SH-SY5Y (cell line): ENCODE data around the gene DCUN1D5.

Experiments used
- GATA2 ChIP-seq: IDR thresholded peaks from 2 replicates; pipeline ENCODE4 v1.6.1; 2011; ENCODE audit warnings: mild to moderate bottlenecking, low read depth, low read length
- GATA3 ChIP-seq: IDR thresholded peaks from 2 replicates; pipeline ENCODE4 v1.6.1; 2011; ENCODE audit warnings: low read depth, mild to moderate bottlenecking, low read length, moderate library complexity

Gene DCUN1D5

DNA sequence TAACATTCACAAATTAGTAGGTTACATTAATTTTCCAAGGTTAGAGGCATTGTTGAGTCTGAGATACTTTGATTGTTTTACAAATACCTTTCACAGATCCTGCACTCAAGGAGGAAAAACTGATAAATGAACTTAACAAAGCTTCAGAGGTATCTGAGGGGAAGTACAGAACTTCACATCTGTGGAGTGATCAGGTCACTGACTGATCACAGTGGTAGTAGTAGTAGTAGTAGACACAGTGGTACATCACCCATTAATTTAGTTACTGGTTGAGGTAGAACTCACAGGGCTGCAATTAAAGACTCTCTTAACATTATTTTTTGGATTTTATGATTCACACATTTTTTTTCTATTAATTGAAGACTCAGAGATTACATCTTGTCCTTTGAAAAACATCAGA is 56.7 kb downstream of the DCUN1D5 start:
- no peak for TF ChIP-seq GATA3
- TF ChIP-seq GATA2 = no peak

DNA sequence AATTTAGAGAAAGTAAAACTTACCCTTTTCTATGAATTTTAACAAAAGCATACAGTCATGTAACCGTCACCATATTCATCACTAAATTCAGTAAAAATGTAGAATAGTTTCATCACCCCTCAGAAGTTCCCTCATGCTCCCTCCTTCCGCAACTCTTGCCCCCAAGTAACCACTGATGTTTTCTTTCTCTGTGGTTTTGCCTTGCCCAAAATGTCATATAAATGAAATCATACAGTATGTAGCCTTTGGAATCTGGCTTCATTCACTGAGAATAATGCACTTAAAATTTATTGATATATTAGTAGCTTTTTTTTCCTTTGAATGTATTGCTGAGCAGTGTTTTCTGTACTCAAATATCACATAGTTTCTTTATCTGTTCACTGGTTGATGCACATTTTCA is 60.1 kb downstream of the DCUN1D5 start:
- TF ChIP-seq GATA2 (no peak), GATA3 (no peak)

DNA sequence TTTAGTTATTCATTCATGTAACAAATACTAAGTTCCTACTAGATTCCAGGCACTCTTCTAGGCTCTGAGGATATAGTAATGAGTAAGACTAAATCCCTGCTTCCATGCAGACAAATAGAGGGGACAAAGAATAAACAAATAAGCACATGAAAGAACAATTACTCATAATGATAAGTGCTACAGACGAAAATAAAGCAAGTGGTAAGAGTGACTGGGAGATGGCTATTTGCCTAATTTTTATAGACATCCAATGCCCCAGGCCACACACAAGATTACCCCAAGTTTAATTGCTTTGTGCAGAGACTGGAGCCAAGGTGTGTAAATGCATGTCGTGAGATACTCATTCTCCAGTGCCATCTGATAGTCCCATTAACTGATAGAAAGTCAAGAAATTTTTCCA is 62.6 kb downstream of the DCUN1D5 start:
- TF ChIP-seq GATA2 (no peak), GATA3 (no peak)

DNA sequence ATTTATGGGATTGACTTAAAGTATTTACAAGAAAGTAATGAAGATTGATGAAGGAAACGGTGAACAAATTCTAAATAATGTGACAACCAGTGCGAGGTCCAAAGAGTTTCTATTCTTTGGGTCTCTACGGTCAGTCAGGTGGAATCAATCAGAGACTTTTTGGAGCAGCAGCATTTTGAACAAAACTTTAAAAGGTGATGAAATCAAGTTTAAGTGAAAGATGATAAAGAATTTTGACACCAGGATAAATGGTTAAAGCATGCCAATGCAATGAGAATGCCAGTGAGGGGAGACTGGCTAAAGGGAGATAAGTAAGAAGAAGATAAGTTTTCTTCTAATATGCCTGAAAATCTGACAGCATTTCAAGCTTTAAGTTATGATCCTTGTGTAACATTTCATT is 67.9 kb downstream of the DCUN1D5 start:
- TF ChIP-seq GATA3 (no peak), GATA2 (no peak)

DNA sequence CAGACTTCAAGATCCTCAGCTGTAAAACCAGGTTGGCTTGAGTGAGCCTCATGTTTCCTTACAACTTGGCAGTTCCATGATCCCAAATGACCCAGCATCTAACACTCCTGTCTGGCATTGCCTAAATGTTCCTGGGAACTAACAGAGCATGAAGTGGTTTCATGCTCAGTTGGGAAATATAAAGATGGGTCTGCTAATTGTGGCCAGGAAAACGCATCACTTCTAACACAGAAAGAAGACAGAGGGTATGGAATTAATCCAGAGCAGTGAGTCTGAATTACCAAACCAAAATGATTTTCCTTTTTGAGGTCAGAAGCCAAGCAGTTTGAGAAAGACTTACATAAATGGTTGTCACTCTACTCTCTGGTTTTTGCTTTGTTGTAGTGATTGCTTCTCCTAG is 75.9 kb downstream of the DCUN1D5 start:
- no peak for TF ChIP-seq GATA3
- no peak for TF ChIP-seq GATA2

DNA sequence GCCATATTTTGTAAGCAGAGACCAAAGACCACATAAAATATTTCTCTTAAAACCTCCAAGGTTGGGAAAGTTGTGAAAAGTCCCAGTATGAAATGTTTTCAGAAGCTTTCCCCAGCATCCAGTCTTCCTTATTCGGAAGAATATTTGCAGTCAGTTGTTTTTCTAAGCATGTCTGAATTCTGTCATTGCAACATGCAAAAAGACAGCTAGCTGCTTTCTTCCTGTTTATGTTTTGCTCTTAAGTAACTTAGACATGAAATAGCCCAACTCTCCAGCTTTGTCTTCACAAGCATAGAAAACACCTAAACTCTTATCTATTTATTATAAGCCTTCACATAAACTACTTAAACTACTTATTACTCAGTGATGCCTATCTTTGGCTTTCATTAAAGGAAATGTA is 78.5 kb downstream of the DCUN1D5 start:
- TF ChIP-seq GATA2 = no peak
- no peak for TF ChIP-seq GATA3
